ENCODE data around the gene NR3C1.

Gene NR3C1

GRCh38 chr5:143425835-143426234 is 22.3 kb upstream of the NR3C1 start:
- DNase-seq, result no peak

- DNase-seq, result no peak
These were observed 14.8 kb upstream of the NR3C1 start for GRCh38 chr5:143418140-143418866.

GRCh38 chr5:143417503-143418139 is 14.1 kb upstream of the NR3C1 start:
- DNase-seq, result no peak

GRCh38 chr5:143416411-143416810 is 12.9 kb upstream of the NR3C1 start:
- DNase-seq, result no peak

GRCh38 chr5:143413958-143414669 is 10.6 kb upstream of the NR3C1 start:
- no peak for DNase-seq

GRCh38 chr5:143412661-143413342 is 9.3 kb upstream of the NR3C1 start:
- no peak for DNase-seq

- no peak for DNase-seq
These were observed 6.4 kb upstream of the NR3C1 start for GRCh38 chr5:143409926-143410325.

GRCh38 chr5:143406408-143406807 is 2.9 kb upstream of the NR3C1 start:
- no peak for DNase-seq

GRCh38 chr5:143405849-143406098 is 2.3 kb upstream of the NR3C1 start:
- DNase-seq, result no peak

- DNase-seq, result peak; percentile 65 to 78
These were observed 1.8 kb upstream of the NR3C1 start for GRCh38 chr5:143405063-143405848.

GRCh38 chr5:143404416-143405062 is 1.1 kb upstream of the NR3C1 start:
- DNase-seq, result peak; percentile 34 to 81

- peak; percentile 33 to 82 for DNase-seq
These were observed 223 bp downstream of the NR3C1 start for GRCh38 chr5:143403334-143403592.

GRCh38 chr5:143402553-143403333 is 743 bp downstream of the NR3C1 start:
- DNase-seq, result peak in 1 of 2 experiments; percentile 81

- no peak for DNase-seq
These were observed 1.4 kb downstream of the NR3C1 start for GRCh38 chr5:143402017-143402552.

- DNase-seq, result no peak
These were observed 2.1 kb downstream of the NR3C1 start for GRCh38 chr5:143401227-143402016.

- DNase-seq, result no peak
These were observed 2.8 kb downstream of the NR3C1 start for GRCh38 chr5:143400541-143401226.

GRCh38 chr5:143399616-143400540 is 3.6 kb downstream of the NR3C1 start:
- DNase-seq, result no peak

GRCh38 chr5:143398451-143399237 is 4.8 kb downstream of the NR3C1 start:
- no peak for DNase-seq

Measured in NCI-H526 (cell line).